ENCODE measurements around the gene SLC34A1.
"Not testable (repeated sequence)": the region's sequence is repeated elsewhere in the genome, so short reads cannot be mapped to it uniquely, and the experiment has no call there.

Gene SLC34A1

GRCh38 chr5:177355162-177355867 is 28.9 kb upstream of the SLC34A1 start:
- DNase-seq (ENCODE audit: low read depth): no peak

- DNase-seq (ENCODE audit: low read depth): no peak
Observed at GRCh38 chr5:177355868-177356168, 28.4 kb upstream of the SLC34A1 start.

GRCh38 chr5:177356746-177357145 is 27.5 kb upstream of the SLC34A1 start:
- no peak for DNase-seq (ENCODE audit: low read depth)

GRCh38 chr5:177357146-177357458 is 27.1 kb upstream of the SLC34A1 start:
- no peak for DNase-seq (ENCODE audit: low read depth)

- DNase-seq (ENCODE audit: low read depth): no peak
Observed at GRCh38 chr5:177357459-177358351, 26.5 kb upstream of the SLC34A1 start, which contains the start of gene RGS14. Gene RGS14 (plus strand): TSS chr5:177357924. CDS start chr5:177358025, 101 bp downstream.

- DNase-seq (ENCODE audit: low read depth): no peak
Observed at GRCh38 chr5:177358370-177358819, 25.8 kb upstream of the SLC34A1 start.

GRCh38 chr5:177359451-177359851 is 24.8 kb upstream of the SLC34A1 start:
- DNase-seq (ENCODE audit: low read depth): no peak

- DNase-seq (ENCODE audit: low read depth): no peak
Observed at GRCh38 chr5:177359860-177360259, 24.4 kb upstream of the SLC34A1 start.

- DNase-seq (ENCODE audit: low read depth): not testable (repeated sequence)
Observed at GRCh38 chr5:177360740-177361139, 23.5 kb upstream of the SLC34A1 start.

GRCh38 chr5:177361418-177362291 is 22.6 kb upstream of the SLC34A1 start:
- DNase-seq (ENCODE audit: low read depth): no peak

GRCh38 chr5:177362292-177362609 is 22.0 kb upstream of the SLC34A1 start:
- DNase-seq (ENCODE audit: low read depth): no peak

- DNase-seq (ENCODE audit: low read depth): no peak
Observed at GRCh38 chr5:177362610-177363507, 21.4 kb upstream of the SLC34A1 start.

GRCh38 chr5:177363565-177363964 is 20.7 kb upstream of the SLC34A1 start:
- DNase-seq (ENCODE audit: low read depth): no peak

- no peak for DNase-seq (ENCODE audit: low read depth)
Observed at GRCh38 chr5:177364159-177364962, 19.9 kb upstream of the SLC34A1 start.

- DNase-seq (ENCODE audit: low read depth): no peak
Observed at GRCh38 chr5:177365845-177366527, 18.2 kb upstream of the SLC34A1 start.

- no peak for DNase-seq (ENCODE audit: low read depth)
Observed at GRCh38 chr5:177366528-177367322, 17.5 kb upstream of the SLC34A1 start.

GRCh38 chr5:177367323-177367848 is 16.8 kb upstream of the SLC34A1 start:
- no peak for DNase-seq (ENCODE audit: low read depth)

GRCh38 chr5:177367981-177368868 is 16.0 kb upstream of the SLC34A1 start:
- no peak for DNase-seq (ENCODE audit: low read depth)

Measured in HS-27A (cell line).